ENCODE measurements around the gene REEP5. TPM values are rescaled to one million over a fixed set of nuclear protein-coding genes. Genes with fewer than 3 reads are reported as not detected.

REEP5 gene
- total and polyA plus RNA-seq, 9 of the 15 experiments (the other 6 are each of a cell fraction or from before 2014, with no cell fraction given): 14.7 to 102 (median 36.0) TPM

- TF ChIP-seq, protein P1, sequence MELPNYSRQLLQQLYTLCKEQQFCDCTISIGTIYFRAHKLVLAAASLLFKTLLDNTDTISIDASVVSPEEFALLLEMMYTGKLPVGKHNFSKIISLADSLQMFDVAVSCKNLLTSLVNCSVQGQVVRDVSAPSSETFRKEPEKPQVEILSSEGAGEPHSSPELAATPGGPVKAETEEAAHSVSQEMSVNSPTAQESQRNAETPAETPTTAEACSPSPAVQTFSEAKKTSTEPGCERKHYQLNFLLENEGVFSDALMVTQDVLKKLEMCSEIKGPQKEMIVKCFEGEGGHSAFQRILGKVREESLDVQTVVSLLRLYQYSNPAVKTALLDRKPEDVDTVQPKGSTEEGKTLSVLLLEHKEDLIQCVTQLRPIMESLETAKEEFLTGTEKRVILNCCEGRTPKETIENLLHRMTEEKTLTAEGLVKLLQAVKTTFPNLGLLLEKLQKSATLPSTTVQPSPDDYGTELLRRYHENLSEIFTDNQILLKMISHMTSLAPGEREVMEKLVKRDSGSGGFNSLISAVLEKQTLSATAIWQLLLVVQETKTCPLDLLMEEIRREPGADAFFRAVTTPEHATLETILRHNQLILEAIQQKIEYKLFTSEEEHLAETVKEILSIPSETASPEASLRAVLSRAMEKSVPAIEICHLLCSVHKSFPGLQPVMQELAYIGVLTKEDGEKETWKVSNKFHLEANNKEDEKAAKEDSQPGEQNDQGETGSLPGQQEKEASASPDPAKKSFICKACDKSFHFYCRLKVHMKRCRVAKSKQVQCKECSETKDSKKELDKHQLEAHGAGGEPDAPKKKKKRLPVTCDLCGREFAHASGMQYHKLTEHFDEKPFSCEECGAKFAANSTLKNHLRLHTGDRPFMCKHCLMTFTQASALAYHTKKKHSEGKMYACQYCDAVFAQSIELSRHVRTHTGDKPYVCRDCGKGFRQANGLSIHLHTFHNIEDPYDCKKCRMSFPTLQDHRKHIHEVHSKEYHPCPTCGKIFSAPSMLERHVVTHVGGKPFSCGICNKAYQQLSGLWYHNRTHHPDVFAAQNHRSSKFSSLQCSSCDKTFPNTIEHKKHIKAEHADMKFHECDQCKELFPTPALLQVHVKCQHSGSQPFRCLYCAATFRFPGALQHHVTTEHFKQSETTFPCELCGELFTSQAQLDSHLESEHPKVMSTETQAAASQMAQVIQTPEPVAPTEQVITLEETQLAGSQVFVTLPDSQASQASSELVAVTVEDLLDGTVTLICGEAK (IDR thresholded peaks at IDR 0.05): peak; percentile 99
- TF ChIP-seq, protein P1 (CRISPR knock-in tag; IDR thresholded peaks at IDR 0.05): peak; percentile 78; the same call in 1 of the 2 replicates
- TF ChIP-seq PYGO2 (tag; IDR thresholded peaks at IDR 0.05): no peak
- TF ChIP-seq RFX1 (IDR thresholded peaks at IDR 0.05): 0 out of 2 replicates have a peak, but pooled peaks have one; percentile 11
- TF ChIP-seq SAP30 (IDR thresholded peaks at IDR 0.05; ENCODE audit: borderline replicate concordance, insufficient read depth, low read depth, low read length, poor library complexity, severe bottlenecking): peak; percentile 70
- TF ChIP-seq TAL1 (IDR thresholded peaks at IDR 0.05): no peak
- TF ChIP-seq ZNF717 (CRISPR knock-in tag; IDR thresholded peaks at IDR 0.05): no peak
- TF ChIP-seq BHLHE40 (IDR thresholded peaks at IDR 0.05; ENCODE audit: low read length): no peak
- TF ChIP-seq PHB (CRISPR knock-in tag; IDR thresholded peaks at IDR 0.05): no peak
- TF ChIP-seq ZNF133 (CRISPR knock-in tag; IDR thresholded peaks at IDR 0.05): no peak
- TF ChIP-seq NFRKB (IDR thresholded peaks at IDR 0.05; ENCODE audit: low read depth): peak; percentile 85; the same call in 1 of the 2 replicates
- TF ChIP-seq SMARCA4 (IDR thresholded peaks at IDR 0.05): 0 out of 2 replicates have a peak, but pooled peaks have one; percentile 7
- no peak; the same call in 1 of the 2 replicates for TF ChIP-seq FOSL1 (tag; conservative IDR thresholded peaks at IDR 0.05)
- no peak for TF ChIP-seq PPARD (CRISPR knock-in tag; IDR thresholded peaks at IDR 0.05)
- no peak for TF ChIP-seq SREBF1 (IDR thresholded peaks at IDR 0.05; ENCODE audit: borderline replicate concordance, low read depth, low read length)
- TF ChIP-seq ZNF280B (CRISPR knock-in tag; IDR thresholded peaks at IDR 0.05): no peak
- TF ChIP-seq IRF9 (tag; IDR thresholded peaks at IDR 0.05): no peak
Measured at GRCh38 chr5:112860929-112861637, 60.9 kb downstream of the REEP5 start, which contains the start of gene SRP19 (continued).
